Activated CD4-positive, alpha-beta T cell treated with anti-CD3 and anti-CD28 coated beads for 24 hours (primary cell): ENCODE measurements around the gene TM4SF1.

ENCODE experiments used
- DNase-seq, 2 donors: peaks; one replicate each; pipeline ENCODE4 v3.0.0-alpha.2; 2020; ENCODE audit warnings: low read depth in 2 of 2

Gene TM4SF1

GRCh38 chr3:149377408-149378364, at the start of gene TM4SF1:
Gene TM4SF1, minus strand, starts transcription at chr3:149377649. Its CDS starts 102 bp downstream, at chr3:149377547.
- no peak for DNase-seq

- DNase-seq: no peak
These were observed 48.9 kb upstream of the TM4SF1 start for GRCh38 chr3:149426325-149426724.

- no peak for DNase-seq
These were observed 47.5 kb upstream of the TM4SF1 start for GRCh38 chr3:149424918-149425317.

- DNase-seq: no peak
These were observed 44.3 kb upstream of the TM4SF1 start for GRCh38 chr3:149421764-149422163.

GRCh38 chr3:149419816-149420215, 42.4 kb upstream of the TM4SF1 start:
- DNase-seq: no peak

- no peak for DNase-seq
These were observed 40.3 kb upstream of the TM4SF1 start for GRCh38 chr3:149417727-149418126.

- DNase-seq: no peak
These were observed 39.7 kb upstream of the TM4SF1 start for GRCh38 chr3:149417174-149417573.

- no peak for DNase-seq
These were observed 38.0 kb upstream of the TM4SF1 start for GRCh38 chr3:149415484-149415883.

- DNase-seq: no peak
These were observed 37.2 kb upstream of the TM4SF1 start for GRCh38 chr3:149414557-149415231.

- DNase-seq: no peak
These were observed 34.1 kb upstream of the TM4SF1 start for GRCh38 chr3:149411583-149411982.

- no peak for DNase-seq
These were observed 31.9 kb upstream of the TM4SF1 start for GRCh38 chr3:149409351-149409750.

- DNase-seq: no peak
These were observed 30.4 kb upstream of the TM4SF1 start for GRCh38 chr3:149407898-149408297.

GRCh38 chr3:149406244-149406752, 28.8 kb upstream of the TM4SF1 start:
- no peak for DNase-seq

GRCh38 chr3:149403443-149403842, 26.0 kb upstream of the TM4SF1 start:
- no peak for DNase-seq

GRCh38 chr3:149402481-149402880, 25.0 kb upstream of the TM4SF1 start:
- no peak for DNase-seq

GRCh38 chr3:149401926-149402310, 24.5 kb upstream of the TM4SF1 start:
- no peak for DNase-seq

GRCh38 chr3:149401212-149401925, 23.9 kb upstream of the TM4SF1 start:
- DNase-seq: no peak

- no peak for DNase-seq
These were observed 23.2 kb upstream of the TM4SF1 start for GRCh38 chr3:149400645-149401044.

GRCh38 chr3:149398296-149398695, 20.8 kb upstream of the TM4SF1 start:
- DNase-seq: no peak

- no peak for DNase-seq
These were observed 20.1 kb upstream of the TM4SF1 start for GRCh38 chr3:149397528-149397927.

GRCh38 chr3:149396476-149396875, 19.0 kb upstream of the TM4SF1 start:
- no peak for DNase-seq
